Stomach (tissue), 9 donors: ENCODE results near the gene OTOP1. TPM values are rescaled to one million over a fixed set of nuclear protein-coding genes. Genes with fewer than 3 reads are reported as not detected.
A peak's percentile ranks its signal among the peaks of the same experiment; 100 is the strongest.
"Not testable (repeated sequence)": the region's sequence is repeated elsewhere in the genome, so short reads cannot be mapped to it uniquely, and the experiment has no call there.

ENCODE experiments used
- DNase-seq, 2 donors: peaks; one replicate each; pipeline versions ENCODE4 v3.0.0 to v3.0.0-alpha.2; 2013 to 2019
- H3K27ac ChIP-seq, 5 donors: fragments of 200-600 bp in 4 of 5; sonication (generic) in 4 of 5; one replicate each; pipeline ENCODE4 v1.5.1; 2013 to 2019; ENCODE audit warnings: mild to moderate bottlenecking in 1 of 5, moderate library complexity in 1 of 5
- H3K27me3 ChIP-seq, 3 donors: fragments of 200-600 bp; sonication (generic); one replicate each; pipeline ENCODE4 v1.5.1; 2017 to 2019; ENCODE audit warnings: mixed run types in 1 of 3
- H3K36me3 ChIP-seq, 4 donors: fragments of 200-600 bp; sonication (generic); 1 replicate in 3 of 4; 2 replicates in 1 of 4; pipeline ENCODE4 v1.5.1; 2016 to 2019
- H3K4me1 ChIP-seq, 4 donors: fragments of 200-600 bp; sonication (generic); one replicate each; pipeline ENCODE4 v1.5.1; 2016 to 2019
- H3K4me3 ChIP-seq, 4 donors: fragments of 200-600 bp; sonication (generic) in 3 of 4; one replicate each; pipeline ENCODE4 v1.5.1; 2016 to 2019; ENCODE audit warnings: mild to moderate bottlenecking in 1 of 4
- H3K9me3 ChIP-seq, 4 donors: fragments of 200-600 bp; sonication (generic); one replicate each; pipeline ENCODE4 v1.5.1; 2016 to 2019
- EP300 ChIP-seq: sonication (generic); formaldehyde crosslinking; IDR thresholded peaks from one replicate; pipeline ENCODE4 v1.6.1; 2017; ENCODE audit warnings: antibody characterized with exemption
- POLR2A ChIP-seq, 4 donors: fragments of 450-650 bp; IDR thresholded peaks; one replicate each; pipeline ENCODE4 v1.6.1; 2016; ENCODE audit warnings: antibody characterized with exemption in 4 of 4, control low read depth in 2 of 4, mild to moderate bottlenecking in 1 of 4, moderate library complexity in 1 of 4
- POLR2AphosphoS5 ChIP-seq, 3 donors: sonication (generic); formaldehyde crosslinking; IDR thresholded peaks; one replicate each; pipeline ENCODE4 v1.6.1; 2016; ENCODE audit warnings: antibody characterized with exemption in 3 of 3
- WGBS, 5 donors: extraction: QIAGEN DNeasy Blood & Tissue Kit in 3 of 5; methylation state at CpG; one replicate each; pipeline versions ENCODE4 v1.1.5 to v1.1.7; 2013 to 2018; 5-methylcytosine and 5-hydroxymethylcytosine counted together
- intact Hi-C: fragments of 100-400 bp; cut with DNase I; formaldehyde crosslinking; loops from one replicate; pipeline ENCODE4 v1.15.1; 2023; ENCODE audit warnings: low total_unique reads
- polyA plus RNA-seq, 3 donors: library from polyadenylated mRNA; stranded (reverse); fragments of 200-250 nt; gene quantifications; one replicate each; pipeline ENCODE4 v1.2.3, GENCODE V29; 2013
- total RNA-seq, 5 donors: library from RNA; depleted of rRNA; stranded (reverse); fragments of >200 nt; gene quantifications; one replicate each; pipeline versions ENCODE4 v1.1.0 to v1.2.3, GENCODE V29; 2014 to 2016
- TF ChIP-seq, protein P1 (sequence below), 7 experiments: fragments of 450-650 bp in 4 of 7; fragments of 200-600 bp in 3 of 7; sonication (generic) in 3 of 7; IDR thresholded peaks; one replicate each; pipeline ENCODE4 v1.5.1; 2016 to 2019; ENCODE audit warnings: antibody characterized with exemption in 7 of 7, control low read depth in 2 of 7, mild to moderate bottlenecking in 1 of 7
- donor health status: healthy with polysubstance abuse.
- donor health status: Bipolar disorder and iron deficiency.
- donor health status: healthy.

Gene OTOP1
- total and polyA plus RNA-seq, 8 donors = not detected

DNA sequence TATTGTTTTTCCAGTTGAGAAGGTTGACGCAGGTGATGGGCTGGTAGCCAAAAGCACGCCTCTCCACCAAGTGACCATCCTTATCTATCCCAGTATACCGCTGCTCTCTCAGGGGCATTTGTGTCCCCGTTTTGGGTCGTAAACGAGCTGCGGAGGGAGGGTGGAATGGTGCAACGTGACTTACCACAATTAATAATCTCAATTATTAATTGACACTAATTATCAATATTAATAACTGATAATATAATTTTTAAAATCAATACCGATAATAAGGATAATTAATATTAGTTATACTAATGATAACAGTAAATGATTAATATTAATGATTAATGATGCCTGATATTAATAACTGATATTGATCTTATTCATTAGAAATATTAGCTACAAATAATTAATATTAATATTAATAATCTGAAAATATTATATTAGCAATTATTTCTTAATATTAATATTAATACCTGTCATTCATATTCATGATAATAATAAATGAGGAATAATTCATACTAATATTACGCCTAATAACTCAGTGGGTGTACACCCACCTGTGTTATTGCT, 56.1 kb downstream of the OTOP1 start:
- DNase-seq = no peak
- H3K4me3 ChIP-seq = no peak overlapping the region
- no peaks in the 10 kb centered on the region for H3K4me1 ChIP-seq
- 72 to 85% (median 80%) methylated on average over 10 of the region's 10 CpGs for WGBS, 5 donors
- no peak for TF ChIP-seq POLR2A (IDR thresholded peaks at IDR 0.05)
- TF ChIP-seq POLR2AphosphoS5 (IDR thresholded peaks at IDR 0.05) = no peak
- TF ChIP-seq, protein P1, sequence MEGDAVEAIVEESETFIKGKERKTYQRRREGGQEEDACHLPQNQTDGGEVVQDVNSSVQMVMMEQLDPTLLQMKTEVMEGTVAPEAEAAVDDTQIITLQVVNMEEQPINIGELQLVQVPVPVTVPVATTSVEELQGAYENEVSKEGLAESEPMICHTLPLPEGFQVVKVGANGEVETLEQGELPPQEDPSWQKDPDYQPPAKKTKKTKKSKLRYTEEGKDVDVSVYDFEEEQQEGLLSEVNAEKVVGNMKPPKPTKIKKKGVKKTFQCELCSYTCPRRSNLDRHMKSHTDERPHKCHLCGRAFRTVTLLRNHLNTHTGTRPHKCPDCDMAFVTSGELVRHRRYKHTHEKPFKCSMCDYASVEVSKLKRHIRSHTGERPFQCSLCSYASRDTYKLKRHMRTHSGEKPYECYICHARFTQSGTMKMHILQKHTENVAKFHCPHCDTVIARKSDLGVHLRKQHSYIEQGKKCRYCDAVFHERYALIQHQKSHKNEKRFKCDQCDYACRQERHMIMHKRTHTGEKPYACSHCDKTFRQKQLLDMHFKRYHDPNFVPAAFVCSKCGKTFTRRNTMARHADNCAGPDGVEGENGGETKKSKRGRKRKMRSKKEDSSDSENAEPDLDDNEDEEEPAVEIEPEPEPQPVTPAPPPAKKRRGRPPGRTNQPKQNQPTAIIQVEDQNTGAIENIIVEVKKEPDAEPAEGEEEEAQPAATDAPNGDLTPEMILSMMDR (IDR thresholded peaks at IDR 0.05) = no peak
- no peak for TF ChIP-seq EP300
- H3K9me3 ChIP-seq = no peaks in the 10 kb centered on the region
- H3K27ac ChIP-seq = no peak overlapping the region
- H3K27me3 ChIP-seq = peaks cover 0 to 6% (median 0%) of the 10 kb centered on the region in 3 donors
- intact Hi-C loops = no loop called here
- no peaks in the 10 kb centered on the region for H3K36me3 ChIP-seq

DNA sequence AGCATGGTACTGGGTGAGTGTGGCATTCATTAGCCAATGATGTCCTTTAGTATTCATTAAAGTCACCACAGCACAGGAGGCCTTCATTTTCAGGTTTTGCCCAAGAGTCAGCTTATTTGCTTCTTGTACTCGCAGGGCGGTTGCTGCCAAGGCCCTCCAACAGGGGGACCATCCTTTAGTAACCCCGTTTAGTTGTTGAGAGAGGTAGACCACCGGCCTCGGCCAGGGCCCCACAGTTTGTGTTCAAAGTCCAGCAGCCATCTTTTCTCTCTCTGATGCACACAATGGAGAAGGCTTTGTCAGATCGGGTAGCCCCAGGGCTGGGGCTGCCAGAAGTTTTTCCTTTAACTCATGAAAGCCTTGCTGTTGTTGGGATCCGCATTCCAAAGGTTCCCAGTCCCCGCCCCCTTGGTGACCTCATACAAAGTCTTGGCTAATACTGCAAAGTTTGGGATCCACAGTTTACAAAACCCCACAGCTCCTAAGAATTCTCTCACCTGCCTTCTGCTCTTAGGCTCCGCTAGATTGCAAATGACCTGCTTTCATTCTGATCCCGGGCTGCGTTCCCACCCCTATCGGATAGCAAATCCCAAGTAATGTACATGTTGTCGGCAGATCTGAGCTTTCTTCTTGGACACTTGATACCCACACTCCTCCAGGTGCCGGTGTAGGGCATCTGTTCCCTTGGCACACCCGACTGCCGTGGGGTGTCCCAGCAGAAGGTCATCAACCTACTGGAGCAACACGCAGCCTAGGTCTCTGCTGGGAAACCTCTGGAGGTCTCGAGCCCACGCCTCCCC, 58.5 kb downstream of the OTOP1 start:
- H3K36me3 ChIP-seq, H3K4me1 ChIP-seq, H3K9me3 ChIP-seq, H3K27me3 ChIP-seq, H3K4me3 ChIP-seq, H3K27ac ChIP-seq, intact Hi-C loops, DNase-seq: not testable (repeated sequence)
- 61 to 81% (median 77%) methylated on average over 18 to 19 of the region's 19 CpGs for WGBS, 5 donors

DNA sequence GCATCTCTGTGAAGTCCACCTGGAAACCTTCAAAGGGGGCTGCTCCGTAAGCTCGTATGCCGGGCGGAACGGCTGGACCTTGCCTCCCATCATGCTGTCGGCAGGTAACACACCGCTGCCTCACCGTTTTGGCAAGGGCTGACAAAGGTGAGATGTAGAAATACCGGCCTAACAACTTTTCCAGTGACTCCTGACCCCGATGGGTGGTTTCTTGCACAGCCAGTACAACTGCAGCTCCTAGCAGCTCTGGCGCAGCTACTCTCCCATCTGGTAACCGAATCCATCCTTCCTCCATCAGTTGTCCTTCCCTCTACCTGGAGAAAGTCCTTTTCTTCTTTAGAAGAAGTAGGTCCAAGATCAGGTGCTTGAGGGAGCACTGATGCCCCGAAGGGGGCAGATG, 59.7 kb downstream of the OTOP1 start:
- H3K4me3 ChIP-seq, H3K9me3 ChIP-seq, intact Hi-C loops, H3K27me3 ChIP-seq, H3K36me3 ChIP-seq, H3K27ac ChIP-seq, H3K4me1 ChIP-seq: not testable (repeated sequence)
- peak; percentile 64 for DNase-seq
- WGBS, 5 donors = 22 to 56% (median 40%) methylated on average over 12 to 13 of the region's 13 CpGs

DNA sequence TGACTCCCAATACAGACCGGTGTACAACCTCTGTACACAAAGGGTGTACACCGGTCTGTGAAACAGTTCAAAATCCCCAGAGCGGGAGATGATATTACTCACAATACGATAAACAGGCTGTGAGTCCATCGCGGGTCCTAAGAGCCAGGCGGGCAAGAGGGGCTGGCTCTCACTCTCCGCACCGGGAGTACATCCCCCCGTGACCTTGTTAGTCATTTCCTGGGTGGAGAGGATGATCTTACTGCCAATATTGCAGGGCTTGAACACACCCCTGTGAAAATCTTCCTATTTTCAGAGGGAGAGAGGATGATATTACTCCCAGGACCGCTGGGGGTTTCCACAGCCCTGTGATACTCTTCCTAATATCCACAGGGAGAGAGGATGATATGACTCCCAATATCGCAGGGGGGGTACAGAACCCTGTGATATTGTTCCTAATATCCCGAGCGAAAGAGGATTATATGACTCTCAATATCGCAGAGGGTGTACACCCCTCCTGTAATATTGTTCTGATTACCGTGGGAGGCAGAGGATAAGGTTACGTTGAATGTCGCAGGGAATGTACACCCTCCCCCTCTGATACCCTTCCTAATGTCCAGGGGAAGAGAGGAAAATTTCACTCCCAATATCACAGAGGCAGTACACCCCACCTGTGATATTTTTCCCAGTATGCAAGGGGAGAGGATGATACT, 60.9 kb downstream of the OTOP1 start:
- H3K4me3 ChIP-seq, H3K4me1 ChIP-seq, intact Hi-C loops, H3K9me3 ChIP-seq, H3K27ac ChIP-seq, H3K27me3 ChIP-seq, DNase-seq, H3K36me3 ChIP-seq: not testable (repeated sequence)
- WGBS, 5 donors = 76 to 87% (median 84%) methylated on average over 18 of the region's 18 CpGs

DNA sequence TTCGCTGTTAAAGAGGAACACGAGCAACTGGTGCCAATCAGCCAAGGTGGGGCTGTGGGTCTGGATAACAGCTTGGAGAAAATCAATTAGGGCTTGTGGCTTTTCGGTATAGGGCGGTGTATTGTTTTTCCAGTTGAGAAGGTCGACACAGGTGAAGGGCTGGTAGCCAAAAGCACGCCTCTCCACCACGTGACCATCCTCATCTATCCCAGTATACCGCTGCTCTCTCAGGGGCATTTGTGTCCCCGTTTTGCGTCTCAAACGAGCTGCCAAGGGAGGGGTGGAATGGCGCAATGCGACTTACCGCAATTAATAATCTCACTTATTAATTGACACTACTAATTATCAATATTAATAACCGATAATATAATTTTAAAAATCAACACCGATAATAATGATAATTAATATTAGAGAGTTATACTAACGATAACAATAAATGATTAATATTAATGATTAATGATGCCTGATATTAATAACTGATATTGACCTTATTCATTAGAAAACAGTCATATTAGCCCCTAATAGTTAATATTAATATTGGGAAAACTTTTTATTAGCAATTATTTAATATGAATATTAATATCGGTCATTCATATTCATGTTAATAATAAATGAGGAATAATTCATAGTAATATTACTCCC, 62.1 kb downstream of the OTOP1 start:
- DNase-seq, H3K27ac ChIP-seq, intact Hi-C loops, H3K4me1 ChIP-seq, H3K27me3 ChIP-seq, H3K4me3 ChIP-seq, H3K9me3 ChIP-seq, H3K36me3 ChIP-seq: not testable (repeated sequence)
- WGBS, 5 donors = 73 to 83% (median 79%) methylated on average over 18 of the region's 18 CpGs

DNA sequence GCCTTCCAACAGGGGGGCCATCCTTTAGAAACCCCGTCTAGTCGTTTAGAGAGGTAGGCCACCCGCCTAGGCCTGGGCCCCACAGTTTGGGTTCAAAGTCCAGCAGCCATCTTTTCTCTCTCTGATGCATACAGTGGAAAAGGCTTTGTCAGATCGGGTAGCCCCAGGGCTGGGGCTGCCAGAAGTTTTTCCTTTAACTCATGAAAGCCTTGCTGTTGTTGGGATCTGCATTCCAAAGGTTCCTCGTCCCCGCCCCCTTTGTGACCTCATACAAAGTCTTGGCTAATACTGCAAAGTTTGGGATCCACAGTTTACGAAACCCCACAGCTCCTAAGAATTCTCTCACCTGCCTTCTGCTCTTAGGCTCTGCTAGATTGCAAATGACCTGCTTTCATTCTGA, 64.5 kb downstream of the OTOP1 start:
- WGBS, 5 donors = 34 to 47% (median 38%) methylated on average over 7 of the region's 7 CpGs
- H3K4me1 ChIP-seq, H3K27me3 ChIP-seq, H3K36me3 ChIP-seq, H3K27ac ChIP-seq, H3K9me3 ChIP-seq, H3K4me3 ChIP-seq, intact Hi-C loops: not testable (repeated sequence)
- peak in 1 of 2 donors; percentile 30 for DNase-seq

DNA sequence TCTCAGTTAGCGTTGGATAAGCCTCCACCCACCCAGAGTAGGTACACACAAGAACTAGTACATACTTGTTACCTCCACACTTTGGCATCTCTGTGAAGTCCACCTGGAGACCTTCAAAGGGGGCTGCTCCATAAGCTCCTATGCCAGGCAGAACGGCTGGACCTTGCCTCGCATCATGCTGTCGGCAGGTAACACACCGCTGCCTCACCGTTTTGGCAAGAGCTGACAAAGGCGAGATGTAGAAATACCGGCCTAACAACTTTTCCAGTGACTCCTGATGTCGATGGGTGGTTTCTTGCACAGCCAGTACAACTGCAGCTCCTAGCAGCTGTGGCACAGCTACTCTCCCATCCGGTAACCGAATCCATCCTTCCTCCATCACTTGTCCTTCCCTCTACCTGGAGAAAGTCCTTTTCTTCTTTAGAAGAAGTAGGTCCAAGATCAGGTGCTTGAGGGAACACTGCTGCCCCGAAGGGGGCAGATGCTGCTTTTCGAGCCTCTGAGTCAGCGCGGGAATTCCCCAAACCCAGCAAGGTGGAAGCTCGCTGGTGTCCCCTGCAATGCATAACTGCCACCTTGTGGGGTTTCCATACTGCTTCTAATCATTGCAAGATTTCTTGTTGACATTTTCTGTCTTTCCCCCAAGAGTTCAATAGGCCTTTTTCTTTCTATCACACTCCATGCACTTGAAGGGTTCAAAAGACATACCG, 65.6 kb downstream of the OTOP1 start:
- H3K27ac ChIP-seq, H3K4me3 ChIP-seq, H3K9me3 ChIP-seq, H3K4me1 ChIP-seq, H3K27me3 ChIP-seq, H3K36me3 ChIP-seq, intact Hi-C loops: not testable (repeated sequence)
- 41 to 57% (median 55%) methylated on average over 16 to 17 of the region's 17 CpGs for WGBS, 5 donors
- peak; percentile 39 to 60 for DNase-seq

DNA sequence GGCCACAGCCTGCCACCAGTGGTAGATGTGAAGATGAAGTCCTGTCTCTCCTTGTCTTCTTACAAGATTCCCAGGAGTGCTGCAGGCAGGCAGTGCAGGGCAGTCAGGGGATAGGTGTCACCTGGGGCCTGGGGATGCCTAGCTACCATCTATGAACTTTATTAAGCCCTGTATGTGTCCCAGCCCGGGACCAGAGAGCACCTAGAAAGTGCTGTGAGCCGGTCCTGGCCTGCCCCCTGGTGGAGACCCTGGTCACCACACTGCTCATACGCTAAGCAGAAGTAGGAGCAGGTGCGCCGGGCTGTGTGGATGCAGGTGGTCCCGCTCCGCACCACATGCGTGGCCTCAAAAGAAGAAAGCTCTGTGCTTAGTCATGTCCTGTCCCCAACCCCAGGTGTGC, 81.1 kb downstream of the OTOP1 start:
- H3K4me3 ChIP-seq, H3K9me3 ChIP-seq, H3K36me3 ChIP-seq, H3K27ac ChIP-seq, intact Hi-C loops: not testable (repeated sequence)
- peaks cover 0 to 68% (median 14%) of the 10 kb centered on the region in 3 donors for H3K27me3 ChIP-seq
- peaks cover 0 to 11% (median 4%) of the 10 kb centered on the region in 4 donors for H3K4me1 ChIP-seq
- DNase-seq = peak; percentile 49 to 66
- WGBS, 5 donors = 0% methylated on average over 1 to 5 of the region's 8 CpGs; no CpG with 5 or more reads in 1 of the 5 donors

DNA sequence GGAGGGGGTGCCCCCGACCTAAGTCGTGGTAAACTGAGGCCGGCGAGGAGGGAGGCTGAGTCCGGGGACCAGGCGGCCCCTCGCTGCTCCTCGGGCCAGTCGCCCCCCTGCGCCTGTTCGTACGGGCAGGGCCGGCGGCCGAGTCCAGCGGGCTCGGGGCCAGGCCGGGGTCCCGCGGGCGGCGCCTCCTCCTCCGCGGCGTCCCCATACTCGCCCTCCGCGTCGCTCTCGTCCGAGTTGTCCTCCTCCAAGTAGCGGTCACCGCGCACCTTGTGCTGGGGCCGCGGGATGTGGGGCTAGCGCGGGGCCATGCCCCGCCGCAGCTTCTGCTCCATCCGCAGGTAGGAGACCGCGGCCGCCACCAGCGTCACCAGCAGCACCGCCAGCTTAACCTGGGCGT, 83.4 kb downstream of the OTOP1 start:
- H3K9me3 ChIP-seq, H3K36me3 ChIP-seq, intact Hi-C loops, H3K27ac ChIP-seq: not testable (repeated sequence)
- H3K4me3 ChIP-seq = peak overlapping the region in 2 of 4 donors; percentile 12 to 24
- WGBS, 5 donors = 0 to 2% (median 1%) methylated on average over 26 to 41 of the region's 47 CpGs; no CpG with 5 or more reads in 2 of the 5 donors
- peaks cover 0 to 11% (median 4%) of the 10 kb centered on the region in 4 donors for H3K4me1 ChIP-seq
- peak in 1 of 2 donors; percentile 12 for DNase-seq
- H3K27me3 ChIP-seq = peaks cover 0 to 68% (median 14%) of the 10 kb centered on the region in 3 donors
